ENCODE data around the gene FCER1G. TPM values are rescaled to one million over a fixed set of nuclear protein-coding genes. Genes with fewer than 3 reads are reported as not detected.

Gene FCER1G
- total and polyA plus RNA-seq, 9 of the 15 experiments (the other 6 are each of a cell fraction or from before 2014, with no cell fraction given) = 0.15 to 0.69 (median 0.31) TPM; not detected in 2

- TF ChIP-seq ZBTB33 (CRISPR knock-in tag; IDR thresholded peaks at IDR 0.05) (peak; percentile 65; the same call in 1 of the 2 replicates), ZFP1 (CRISPR knock-in tag; IDR thresholded peaks at IDR 0.05) (no peak), RBFOX2 (IDR thresholded peaks at IDR 0.05; ENCODE audit: low read depth, low read length) (peak; percentile 23; the same call in 1 of the 2 replicates)
These were observed 18.3 kb upstream of the FCER1G start (continued) for GRCh38 chr1:161196521-161197451.

- CTCF ChIA-PET (ENCODE audit: low intra/inter-chr PET ratio) = no interaction called here
- Histone ChIP-seq H2AFZ (ENCODE audit: low read depth, low read length) (peak overlapping the region; percentile 81), H3K4me3 (no peak overlapping the region)
- TF ChIP-seq HSF4 (CRISPR knock-in tag; IDR thresholded peaks at IDR 0.05; ENCODE audit: borderline replicate concordance) (no peak), CBX5 (IDR thresholded peaks at IDR 0.05; ENCODE audit: borderline replicate concordance, low read depth) (no peak), SIX5 (IDR thresholded peaks at IDR 0.05; ENCODE audit: borderline replicate concordance in 1 of 2, insufficient read depth in 1 of 2, low read depth in 1 of 2, low read length in 2 of 2) (no peak), FUS (optimal IDR thresholded peaks at IDR 0.05; ENCODE audit: low read depth, low read length) (no peak), ZNF217 (CRISPR knock-in tag; IDR thresholded peaks at IDR 0.05) (no peak), SIRT6 (IDR thresholded peaks at IDR 0.05; ENCODE audit: low read depth, low read length) (no peak), HMBOX1 (IDR thresholded peaks at IDR 0.05) (no peak), HDAC1 (IDR thresholded peaks at IDR 0.05) (no peak), STAT6 (CRISPR knock-in tag; IDR thresholded peaks at IDR 0.05) (no peak), ARID2 (IDR thresholded peaks at IDR 0.05) (no peak)
These were observed 17.4 kb upstream of the FCER1G start for GRCh38 chr1:161197560-161198193.

More at GRCh38 chr1:161197560-161198193, 17.4 kb upstream of the FCER1G start:
- Histone ChIP-seq H3K79me2 (ENCODE audit: control insufficient read depth, insufficient read depth, low read length) (peaks cover 8% of the 10 kb centered on the region), H4K20me1 (replicated peaks; ENCODE audit: control insufficient read depth, insufficient read depth, low read length) (no peaks in the 10 kb centered on the region), H3K9ac (ENCODE audit: insufficient read depth in 1 of 2, low read depth in 2 of 2, low read length in 2 of 2) (peak overlapping the region in 1 of 2 experiments; percentile 85; a peak in 2 of 4 replicates), H3K9me1 (ENCODE audit: control insufficient read depth, insufficient read depth, low read length) (no peaks in the 10 kb centered on the region), H3K36me3 (ENCODE audit: control insufficient read depth, insufficient read depth, low read length) (no peaks in the 10 kb centered on the region), H3K27ac (ENCODE audit: extremely low read depth, low read depth, low read length) (no peak overlapping the region), H3K4me1 (replicated peaks in 1 of 2; ENCODE audit: control insufficient read depth in 2 of 2, insufficient read depth in 2 of 2, low read length in 2 of 2) (peaks cover 60 to 65% of the 10 kb centered on the region in 2 experiments), H3K4me2 (ENCODE audit: insufficient read depth, low read length) (peak overlapping the region; percentile 12; the same call in 1 of the 2 replicates), H3K9me3 (replicated peaks; ENCODE audit: control insufficient read depth, insufficient read depth, low read depth, low read length) (no peaks in the 10 kb centered on the region), H3K27me3 (ENCODE audit: control insufficient read depth in 2 of 2, insufficient read depth in 2 of 2, low read length in 2 of 2) (no peaks in the 10 kb centered on the region)
- FAIRE-seq (no peak), ATAC-seq (no peak), DNase-seq (ENCODE audit: extremely low read depth in 1 of 4, low spot score in 3 of 4) (no peak)
- in situ Hi-C loops (cut with MboI) = no loop called here
- intact Hi-C loops (cut with micrococcal nuclease) = no loop called here
- WGBS (ENCODE audit: insufficient coverage, low coverage, missing lambda C conversion rate) = 91% methylated on average over 9 of the region's 11 CpGs
- no TSS peak for BruUV-seq (replicated peaks)
- POLR2A ChIA-PET = interaction anchor here (0.6 to 1.0 kb wide), 3 partner anchors 15 to 65 kb away, joined by 3 read pairs; partner anchors contain the start of genes DEDD and PPOX
